Activated CD8-positive, alpha-beta memory T cell treated with anti-CD3 and anti-CD28 coated beads, Interleukin-2, amount 50 U/mL, for 48 hours (primary cell): ENCODE data around the gene MAP2K1.
"Not testable (repeated sequence)": the region's sequence is repeated elsewhere in the genome, so short reads cannot be mapped to it uniquely, and the experiment has no call there.

Source experiments
- DNase-seq: peaks from one replicate; pipeline ENCODE4 v3.0.0-alpha.2; 2020

MAP2K1 gene

DNA sequence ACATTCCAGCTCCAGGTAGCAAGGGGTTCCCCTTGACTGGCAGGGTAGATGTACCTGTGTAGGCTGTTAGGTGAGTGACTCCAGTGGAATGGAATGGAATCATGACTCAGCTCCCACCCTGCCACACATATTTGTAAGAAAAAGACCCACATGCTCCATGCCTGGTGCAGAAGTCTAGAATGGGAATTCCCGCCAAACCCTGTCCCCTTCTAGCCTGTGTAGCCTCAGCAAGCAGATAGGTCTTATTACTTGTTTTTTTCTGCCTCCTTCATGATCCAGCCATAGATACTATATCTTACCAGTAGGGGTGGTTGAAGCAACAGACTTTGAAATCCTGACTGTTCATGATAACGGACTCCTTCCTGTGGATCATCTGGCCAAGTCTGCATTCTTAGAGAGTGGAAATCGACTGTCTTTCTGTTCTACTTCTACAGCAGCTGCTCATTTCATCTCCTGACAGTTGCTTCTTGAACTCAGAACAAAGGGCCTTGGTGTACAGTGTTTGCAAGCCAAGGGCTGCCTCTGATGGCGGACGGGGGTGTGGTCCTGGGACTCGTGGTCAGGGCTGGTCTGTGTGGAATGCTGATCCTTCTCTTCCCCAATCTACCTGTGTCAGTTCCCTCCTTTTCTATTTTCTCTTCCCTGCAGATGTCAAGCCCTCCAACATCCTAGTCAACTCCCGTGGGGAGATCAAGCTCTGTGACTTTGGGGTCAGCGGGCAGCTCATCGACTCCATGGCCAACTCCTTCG lies 94.6 kb downstream of the MAP2K1 start:
- no peak for DNase-seq

DNA sequence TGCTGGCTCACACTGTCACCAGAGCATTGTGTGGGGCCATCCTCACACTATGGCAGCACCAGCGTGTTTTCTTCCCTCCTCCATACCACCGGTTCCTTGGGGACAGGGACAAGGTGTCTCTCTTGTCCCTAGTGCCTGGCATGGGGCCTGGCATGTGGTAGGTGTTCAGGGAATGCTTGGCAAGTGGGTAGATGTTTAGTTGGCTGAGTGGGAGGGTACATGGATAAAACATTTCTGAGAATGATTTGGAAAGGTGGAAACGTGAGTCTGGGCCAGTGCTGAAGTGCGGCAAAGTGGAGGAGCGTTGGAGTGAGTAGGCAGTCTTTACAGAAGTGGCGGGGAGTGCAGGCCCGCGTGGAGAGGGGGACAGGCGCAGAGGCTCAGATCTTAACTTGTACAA lies 95.8 kb downstream of the MAP2K1 start:
- no peak for DNase-seq

DNA sequence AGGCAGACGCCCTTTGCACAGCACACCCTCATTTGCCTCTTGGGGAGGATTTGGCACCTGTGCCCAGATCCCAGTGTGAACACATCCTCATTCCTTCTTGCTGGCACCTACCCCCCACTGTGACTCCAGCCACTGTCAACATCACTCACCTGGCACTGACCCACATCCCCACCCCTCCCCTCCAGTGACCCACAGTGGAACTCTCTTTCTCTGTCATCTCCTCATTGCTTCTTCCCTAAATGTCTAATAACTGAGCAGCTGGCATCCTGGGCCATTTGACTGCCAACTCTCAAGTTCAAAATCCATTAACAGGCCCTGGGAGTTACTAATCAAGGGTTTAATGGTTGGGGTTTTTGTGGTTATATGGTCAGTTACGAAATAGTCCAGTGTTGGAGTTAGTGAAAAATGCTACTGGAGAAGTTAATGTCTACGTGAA lies 96.4 kb downstream of the MAP2K1 start:
- no peak for DNase-seq

DNA sequence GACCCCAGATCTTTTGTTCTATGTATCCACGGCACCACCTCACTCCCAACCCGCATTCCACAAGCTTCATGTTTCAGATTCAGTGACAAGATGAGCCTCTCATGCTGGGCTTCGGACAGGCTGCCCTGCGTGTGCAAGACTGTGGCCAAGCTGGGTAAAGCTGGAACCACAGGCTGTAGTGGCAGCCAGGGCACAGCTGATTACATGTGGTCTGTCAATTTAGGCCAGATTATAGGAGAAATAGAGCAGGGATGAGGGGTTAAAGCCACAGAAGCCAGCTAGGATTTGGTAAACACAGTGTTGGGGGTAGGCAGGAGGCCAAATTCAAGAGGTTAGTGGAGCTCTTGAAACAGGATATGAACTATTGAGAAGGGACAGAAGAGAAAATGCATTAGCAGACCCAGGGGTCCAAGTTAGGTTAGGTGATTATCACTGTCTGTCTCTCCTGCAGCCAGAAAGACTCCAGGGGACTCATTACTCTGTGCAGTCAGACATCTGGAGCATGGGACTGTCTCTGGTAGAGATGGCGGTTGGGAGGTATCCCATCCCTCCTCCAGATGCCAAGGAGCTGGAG lies 97.9 kb downstream of the MAP2K1 start:
- peak; percentile 32 for DNase-seq

DNA sequence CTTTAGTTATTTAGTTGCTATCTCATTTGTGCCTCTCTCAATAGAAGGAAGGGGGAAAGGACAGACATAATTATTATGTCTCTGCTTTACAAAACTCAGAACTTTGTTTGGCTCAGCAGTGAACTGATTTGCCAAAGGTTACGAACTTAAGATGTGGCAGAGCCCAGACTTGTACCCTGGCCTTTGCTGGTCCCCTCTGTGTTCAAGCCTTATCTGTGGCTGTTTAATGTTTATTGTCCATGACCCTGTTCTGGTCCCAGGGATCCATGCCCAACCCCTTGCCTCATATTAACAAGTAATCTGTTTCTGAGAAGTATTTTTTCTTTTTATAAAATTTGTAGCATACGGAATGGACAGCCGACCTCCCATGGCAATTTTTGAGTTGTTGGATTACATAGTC lies 100.2 kb downstream of the MAP2K1 start:
- DNase-seq, result no peak

DNA sequence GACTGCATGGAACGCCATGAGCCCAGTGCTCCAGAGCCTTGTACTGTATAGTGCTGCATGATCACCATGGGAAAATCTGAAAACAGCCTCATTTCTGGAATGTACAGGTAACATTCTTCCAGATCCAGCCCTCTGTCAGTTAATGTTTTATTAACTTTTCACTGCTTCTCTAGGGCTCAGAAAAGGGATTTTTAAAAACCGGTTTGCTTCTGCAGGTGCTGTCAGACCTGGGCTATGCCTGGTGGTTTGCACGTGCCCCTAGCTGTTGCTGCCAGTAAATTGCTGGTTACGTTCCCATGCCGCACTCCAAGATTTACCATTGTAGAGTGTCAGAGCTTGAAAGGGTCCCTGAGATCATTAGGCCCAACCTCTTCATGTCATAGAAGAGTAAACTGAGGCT lies 101.8 kb downstream of the MAP2K1 start:
- DNase-seq, result no peak

DNA sequence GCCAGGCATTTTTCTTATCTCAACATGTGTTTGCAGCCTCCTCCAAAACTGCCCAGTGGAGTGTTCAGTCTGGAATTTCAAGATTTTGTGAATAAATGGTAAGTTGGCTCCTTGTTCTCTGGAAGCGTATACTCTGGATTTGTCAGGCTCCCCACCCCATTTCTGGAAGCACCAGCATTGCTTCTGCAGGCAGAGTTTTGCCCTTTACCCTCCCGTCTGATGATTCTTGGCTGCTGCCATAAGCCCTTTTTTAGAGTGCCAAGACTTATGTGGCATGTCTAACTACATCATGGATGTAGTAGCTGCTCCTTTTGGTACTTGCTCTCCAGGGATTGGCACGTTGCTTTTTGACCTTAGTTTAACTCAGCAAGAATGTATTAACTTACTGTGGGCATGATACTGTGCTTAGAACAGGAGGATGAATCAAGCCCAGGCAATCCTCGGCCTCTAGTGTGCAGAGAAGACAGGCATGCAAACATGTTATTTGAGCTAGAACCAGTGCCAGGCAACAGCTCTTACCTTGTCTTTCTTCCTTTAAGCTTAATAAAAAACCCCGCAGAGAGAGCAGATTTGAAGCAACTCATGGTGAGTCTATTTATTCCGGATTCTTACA lies 102.6 kb downstream of the MAP2K1 start:
- DNase-seq, result peak; percentile 35

DNA sequence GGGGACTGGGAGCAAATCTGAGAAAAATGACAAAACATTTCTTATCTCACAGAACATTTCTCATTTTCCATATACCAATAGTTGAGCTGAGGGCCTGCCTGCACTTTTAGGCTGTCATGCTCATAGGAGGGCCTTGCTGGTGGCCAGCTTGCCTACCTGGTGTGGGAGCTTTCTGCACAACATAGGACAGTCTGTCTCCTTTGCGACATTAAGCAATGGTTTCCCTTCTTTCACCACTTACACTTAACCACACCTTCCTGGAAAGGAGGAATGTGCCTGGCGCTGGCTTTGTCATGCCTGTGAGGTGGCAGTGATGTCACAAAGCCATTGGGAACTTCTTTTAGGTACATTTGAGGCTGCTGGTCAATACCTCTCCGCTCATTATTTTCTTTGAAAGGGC lies 105.1 kb downstream of the MAP2K1 start:
- DNase-seq, result no peak

DNA sequence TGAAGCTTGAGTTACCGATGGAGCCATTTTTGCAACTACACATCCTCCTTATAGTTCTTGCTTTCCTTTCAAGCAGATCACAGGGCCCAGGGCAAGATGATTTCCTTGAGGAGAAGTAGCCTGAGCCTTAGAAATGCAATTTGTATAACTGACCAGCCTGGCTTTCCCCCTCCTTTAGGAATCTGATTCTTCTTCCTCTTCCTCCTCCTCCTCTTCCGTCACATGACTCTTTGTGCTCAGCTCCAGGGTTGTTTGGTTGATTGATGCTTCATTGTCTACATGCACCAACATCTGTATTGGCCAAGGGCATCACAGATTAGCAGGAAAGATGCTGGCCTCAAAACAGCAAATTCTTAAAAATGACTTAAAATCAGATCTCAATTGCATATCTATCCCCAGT lies 107.5 kb downstream of the MAP2K1 start:
- DNase-seq, result no peak

DNA sequence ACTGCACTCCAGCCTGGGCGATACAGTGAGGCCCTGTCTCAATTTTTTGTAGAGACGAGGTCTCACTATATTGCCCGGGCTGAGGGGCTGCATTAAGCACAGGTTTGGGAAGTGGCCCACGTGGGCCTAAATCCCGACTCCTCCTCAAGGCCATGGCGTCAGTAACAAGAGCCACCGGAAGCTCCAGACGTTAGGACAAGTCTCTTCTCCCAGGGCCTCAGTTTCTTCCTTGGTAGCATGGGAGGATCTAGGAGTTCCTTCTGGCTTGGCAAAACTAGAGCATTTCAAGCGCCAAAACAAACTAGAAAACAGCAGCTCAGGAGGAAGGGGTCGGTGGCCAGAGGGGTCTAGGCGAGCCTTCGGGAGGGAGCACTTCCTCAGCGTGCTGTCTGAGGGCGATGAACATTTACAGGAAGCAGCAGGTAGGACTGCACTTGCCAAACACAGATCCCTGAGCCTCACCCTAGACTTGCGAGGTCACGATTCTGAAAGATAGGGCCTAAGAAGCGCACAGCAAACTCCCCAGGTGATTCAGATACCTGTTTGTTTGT lies 110.3 kb downstream of the MAP2K1 start:
- peak; percentile 64 for DNase-seq

DNA sequence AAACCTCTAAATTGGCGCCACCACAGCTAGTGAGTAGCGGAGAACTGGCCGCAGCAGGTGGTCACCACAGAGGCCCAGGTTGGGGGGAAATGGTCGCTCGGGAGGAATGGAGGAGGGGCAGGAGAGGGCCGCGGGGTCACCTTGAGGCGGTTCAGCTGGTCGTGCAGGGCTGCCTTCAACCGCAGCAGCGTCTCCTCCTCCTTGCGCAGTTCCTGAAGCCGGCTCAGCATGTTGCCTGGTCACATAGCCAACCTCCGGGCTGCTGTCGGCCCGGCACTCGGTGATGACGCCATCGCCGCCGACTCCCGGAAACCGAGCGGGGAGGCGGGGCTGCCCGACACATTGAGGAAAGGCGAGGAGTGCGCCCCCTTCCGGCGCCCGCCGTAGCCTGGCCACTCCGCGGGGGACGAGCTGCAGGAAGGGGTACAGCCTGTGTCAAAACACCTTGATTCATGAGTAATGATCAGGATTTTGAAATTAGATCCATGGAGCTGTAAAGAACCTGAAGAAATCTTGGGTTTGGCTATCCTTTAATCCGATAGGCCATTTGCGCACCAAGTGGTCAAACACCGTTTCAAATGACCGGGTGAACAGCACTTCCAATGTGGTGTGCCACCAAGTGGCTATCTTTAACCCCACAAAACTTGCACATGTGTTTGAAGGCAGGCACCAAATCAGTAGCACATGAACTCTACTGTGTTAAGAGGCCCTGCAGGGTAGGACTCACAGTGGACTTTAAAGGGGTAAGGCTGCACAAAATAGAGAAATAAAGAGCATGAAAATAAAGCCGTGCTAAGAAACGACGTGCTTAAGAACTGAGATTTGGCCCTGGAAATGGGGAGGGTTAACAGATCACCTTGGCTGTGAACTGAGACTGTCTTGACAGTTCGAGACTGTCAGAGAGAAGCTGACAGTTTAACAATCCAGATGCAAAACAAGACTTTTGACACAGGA lies 111.1 kb downstream of the MAP2K1 start, which contains the start of gene SNAPC5:
Gene SNAPC5 (minus strand): TSS at position 261 of the 954 bp plus-strand sequence. CDS start 31 bp downstream, at position 230.
- DNase-seq, result peak; percentile 100

DNA sequence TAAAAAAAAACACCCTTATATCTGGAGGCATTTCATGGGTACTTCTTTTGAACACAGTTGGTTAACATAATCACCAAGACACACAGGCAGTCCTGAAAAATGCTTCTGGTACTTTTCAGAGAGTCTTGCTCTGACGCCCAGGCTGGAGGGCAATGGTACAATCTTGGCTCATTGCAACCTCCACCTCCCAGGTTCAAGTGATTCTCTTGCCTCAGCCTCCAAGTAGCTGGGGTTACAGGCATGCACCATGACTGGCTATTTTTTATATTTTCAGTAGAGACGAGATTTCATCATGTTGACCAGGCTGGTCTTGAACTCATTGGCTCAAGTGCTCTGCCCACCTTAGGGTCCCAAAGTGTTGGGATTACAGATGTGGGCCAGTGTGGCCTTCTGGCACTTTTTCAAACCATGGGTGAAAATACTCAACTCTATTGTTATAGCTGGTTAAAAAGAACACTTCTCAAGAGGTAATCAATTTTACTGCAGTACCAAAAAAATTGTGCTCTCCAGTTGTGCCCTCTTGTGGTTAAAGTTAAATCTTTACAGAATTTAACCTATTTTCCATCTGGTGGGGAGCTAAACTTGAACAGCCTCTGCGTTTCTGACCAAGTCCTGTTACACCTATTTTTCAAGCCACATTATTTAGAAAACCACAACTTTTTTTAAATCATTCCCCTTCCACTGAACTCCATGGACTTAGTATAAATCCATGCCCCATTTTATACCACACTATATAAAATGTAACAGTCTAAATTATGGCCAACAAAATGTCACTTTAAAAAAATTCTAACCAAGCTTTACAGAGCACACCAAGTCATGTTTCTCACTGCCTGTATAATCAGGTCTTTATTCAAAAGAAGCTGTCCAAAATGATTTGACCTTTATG lies 112.0 kb downstream of the MAP2K1 start:
- DNase-seq, result peak; percentile 56

DNA sequence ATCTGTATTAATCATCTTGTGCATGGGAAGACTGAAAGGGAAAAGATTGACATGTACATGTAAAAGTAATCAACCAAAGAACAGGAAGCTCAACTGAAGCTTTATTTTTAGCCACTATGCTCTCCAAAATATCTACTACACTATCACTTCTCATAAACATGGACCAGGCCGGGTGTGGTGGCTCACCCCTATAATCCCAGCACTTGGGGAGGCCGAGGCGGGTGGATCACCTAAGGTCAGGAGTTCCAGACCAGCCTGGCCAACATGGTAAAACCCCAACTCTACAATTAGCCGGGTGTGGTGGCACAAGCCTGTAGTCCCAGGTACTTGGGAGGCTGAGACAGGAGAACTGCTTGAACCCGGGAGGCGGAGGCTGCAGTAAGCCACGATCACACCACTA lies 113.6 kb downstream of the MAP2K1 start:
- DNase-seq, result peak; percentile 48

DNA sequence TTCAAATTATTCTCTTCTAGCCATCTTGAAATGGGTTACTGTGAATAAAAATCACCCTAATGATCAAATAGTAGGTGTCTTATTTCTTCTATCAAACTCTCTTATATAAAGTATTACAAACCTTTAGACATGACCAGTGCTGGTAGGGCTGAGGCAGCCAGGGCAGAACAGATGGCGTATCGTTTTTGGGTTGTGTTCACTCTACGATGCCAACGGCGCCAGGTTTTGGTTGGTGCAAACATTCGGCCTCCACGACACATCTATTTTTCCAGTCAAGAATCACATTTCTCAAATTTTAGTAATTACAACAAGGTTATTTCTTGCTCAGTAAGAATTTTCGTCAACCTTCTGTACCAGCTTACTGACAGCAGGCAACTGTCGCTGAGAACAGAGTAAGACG lies 115.8 kb downstream of the MAP2K1 start:
- DNase-seq, result no peak

DNA sequence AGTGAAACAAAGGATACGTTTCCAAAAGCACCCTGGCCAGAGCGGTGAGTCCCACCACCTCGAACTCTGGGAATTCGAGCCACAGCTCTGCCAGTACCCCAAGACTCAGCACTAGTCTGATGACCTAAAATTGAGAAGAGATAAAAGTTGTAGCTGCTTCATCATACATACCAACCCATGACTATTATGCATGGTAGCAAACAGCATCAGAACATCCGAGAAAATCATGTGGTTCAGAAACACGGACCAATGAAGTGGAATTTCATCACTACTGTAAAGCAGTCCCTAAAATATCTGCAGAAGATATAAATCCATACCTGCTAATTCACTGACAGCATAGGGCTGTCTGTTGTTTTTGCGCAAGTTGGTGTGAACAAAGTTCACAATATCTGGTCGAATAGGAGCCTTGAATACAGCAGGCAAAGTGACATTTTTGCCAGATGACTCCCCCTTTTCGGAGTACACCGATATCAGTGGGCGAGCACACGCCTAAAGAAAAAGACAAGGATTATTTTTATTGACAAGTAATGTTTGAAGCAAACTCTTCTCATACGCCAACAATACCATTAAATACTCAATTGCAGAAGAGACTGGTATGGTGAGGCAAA lies 116.4 kb downstream of the MAP2K1 start:
- not testable (repeated sequence) for DNase-seq

DNA sequence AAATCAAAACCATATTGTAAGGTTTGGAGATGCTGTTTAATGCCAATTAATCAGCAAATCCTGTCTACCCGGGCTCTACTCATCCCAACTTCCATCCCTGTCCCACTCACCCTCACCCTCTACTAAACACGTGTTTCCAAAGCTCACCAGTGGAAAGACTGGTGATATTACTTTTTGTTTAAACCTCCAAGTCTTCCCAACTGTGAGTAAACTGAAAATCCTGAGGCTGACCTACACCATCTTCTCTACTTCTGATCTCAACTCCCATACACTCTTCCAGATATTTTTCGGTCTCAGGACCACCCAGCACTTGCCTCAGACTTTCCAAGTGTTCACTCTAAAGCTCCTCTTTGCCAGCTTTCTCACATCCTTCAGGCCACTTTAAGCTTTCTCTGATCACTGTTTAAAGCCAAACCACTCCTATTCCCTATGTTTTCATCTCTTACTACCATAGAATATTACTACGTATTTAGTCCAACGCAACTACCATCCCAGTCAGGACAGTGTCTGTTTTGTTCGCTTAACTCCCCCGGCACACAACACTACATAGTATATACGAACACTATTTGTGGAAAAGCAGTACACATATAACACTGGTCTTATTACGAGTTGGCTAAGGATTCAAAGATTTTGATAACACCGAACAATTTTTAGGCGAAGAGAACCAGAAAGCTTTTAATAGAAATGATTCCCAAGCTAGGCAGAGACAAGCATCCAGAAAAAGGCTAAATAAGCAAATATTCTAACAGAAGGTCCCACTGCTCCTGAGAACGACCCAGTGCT lies 117.3 kb downstream of the MAP2K1 start:
- DNase-seq, result no peak

DNA sequence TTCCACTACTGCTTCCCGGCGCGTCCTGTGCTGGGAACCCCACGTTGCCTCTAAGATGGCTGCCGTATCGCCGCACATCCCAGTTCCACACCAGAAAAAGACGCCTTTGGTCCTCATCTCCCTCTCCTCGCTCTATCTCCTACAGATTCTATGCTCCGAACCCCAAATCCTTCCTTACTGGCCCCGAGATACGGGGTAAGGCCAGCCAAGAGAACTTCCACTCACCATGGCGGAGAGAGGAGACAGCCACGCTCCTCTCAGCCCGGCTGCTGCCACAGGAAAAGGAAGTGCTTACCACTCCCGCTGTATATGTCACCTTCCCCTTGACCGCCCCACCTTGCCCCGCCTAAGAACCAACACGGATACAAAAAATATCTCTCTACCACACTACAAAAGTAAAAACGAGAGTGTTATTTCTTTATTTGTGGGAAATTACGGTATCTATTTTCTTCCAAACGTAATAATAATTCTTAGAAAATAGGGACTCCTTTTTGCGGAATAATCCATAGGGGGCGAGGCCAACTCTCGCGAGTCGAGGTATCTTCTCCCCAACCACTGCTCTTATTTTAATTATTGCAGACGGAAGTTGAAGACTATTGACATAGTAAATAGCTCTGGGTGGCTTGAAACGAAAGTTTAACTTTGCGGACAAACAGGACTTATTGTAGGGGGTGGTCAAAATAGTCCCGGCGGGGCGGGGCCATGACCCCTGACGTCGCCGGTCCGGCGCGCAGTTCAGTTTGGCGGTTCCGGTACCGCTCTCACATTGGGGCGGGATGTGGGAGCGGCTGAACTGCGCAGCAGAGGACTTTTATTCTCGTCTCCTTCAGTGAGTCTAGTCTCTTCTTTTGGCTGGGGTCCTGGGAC lies 118.1 kb downstream of the MAP2K1 start, which contains the start of the genes RPL4 and ZWILCH:
Gene RPL4 (minus strand): TSS at position 293 of the 867 bp plus-strand sequence. CDS start 65 bp downstream, at position 228.
Gene ZWILCH (plus strand): TSS at position 764 of the 867 bp plus-strand sequence. CDS start 13 bp downstream, at position 777.
- DNase-seq, result peak; percentile 91

DNA sequence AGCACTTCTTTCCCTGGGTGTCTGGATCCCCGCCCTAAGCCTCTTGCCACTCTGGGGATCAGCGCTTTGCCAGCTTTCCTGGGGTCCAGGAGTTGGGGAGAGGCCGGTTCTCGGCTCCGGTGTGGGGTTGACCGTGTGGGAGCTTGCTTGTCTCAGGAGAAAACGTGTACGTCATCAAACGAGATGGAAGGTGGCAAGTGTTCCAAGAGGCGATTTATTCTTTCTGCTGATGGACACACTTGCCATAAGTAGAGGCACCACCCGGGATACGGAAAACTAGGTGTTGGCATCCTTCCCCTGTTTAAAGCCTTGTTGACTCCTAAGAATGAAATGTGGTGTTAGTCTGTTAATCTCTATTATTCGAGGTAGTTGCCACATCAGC lies 118.7 kb downstream of the MAP2K1 start:
- no peak for DNase-seq

DNA sequence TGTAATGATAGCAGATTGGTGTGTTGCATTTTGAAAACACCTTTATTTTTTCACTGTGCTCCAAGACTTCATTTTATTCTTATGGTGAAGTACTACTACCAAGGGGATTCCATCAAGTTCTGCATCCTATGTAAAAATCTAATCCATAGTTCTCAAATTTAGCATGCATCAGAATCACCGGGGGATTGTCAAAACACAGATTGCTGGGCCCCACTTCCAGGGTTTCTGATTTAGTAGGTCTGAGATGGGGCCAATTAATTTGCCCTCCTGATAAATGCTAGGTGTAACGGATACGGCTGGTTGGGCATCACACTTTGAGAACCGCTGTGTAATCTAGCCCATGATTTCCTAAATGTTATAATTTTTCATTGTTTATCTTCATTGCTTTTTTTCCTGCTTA lies 119.1 kb downstream of the MAP2K1 start:
- no peak for DNase-seq
